Neutrophil (primary cell): ENCODE results near the gene CD70.
"Not testable (repeated sequence)": the region's sequence is repeated elsewhere in the genome, so short reads cannot be mapped to it uniquely, and the experiment has no call there.

Source experiments
- H3K27ac ChIP-seq: fragments of 200-600 bp; sonication (generic); 2 replicates; pipeline ENCODE4 v1.5.1; 2016; ENCODE audit warnings: mild to moderate bottlenecking, moderate library complexity
- H3K27me3 ChIP-seq: fragments of 200-600 bp; sonication (generic); 2 replicates; pipeline ENCODE4 v1.6.0; 2016; ENCODE audit warnings: mild to moderate bottlenecking
- H3K36me3 ChIP-seq: fragments of 200-600 bp; sonication (generic); 2 replicates; pipeline ENCODE4 v1.5.1; 2017
- H3K4me1 ChIP-seq, 2 experiments: fragments of 200-600 bp in 1 of 2; sonication (generic) in 1 of 2; 1 replicate in 1 of 2; 2 replicates in 1 of 2; pipeline versions ENCODE4 v1.5.1 to v1.6.1; 2013 to 2016; ENCODE audit warnings: low read depth in 1 of 2, low read length in 1 of 2, mild to moderate bottlenecking in 1 of 2, moderate library complexity in 1 of 2; ENCODE audit not compliant: control insufficient read depth in 1 of 2, insufficient read depth in 1 of 2
- H3K4me3 ChIP-seq, 2 experiments: fragments of 200-600 bp in 1 of 2; sonication (generic) in 1 of 2; 1 replicate in 1 of 2; 2 replicates in 1 of 2; pipeline ENCODE4 v1.5.1; 2013 to 2016; ENCODE audit warnings: low read depth in 1 of 2, low read length in 1 of 2, mild to moderate bottlenecking in 1 of 2, moderate library complexity in 1 of 2
- H3K9me3 ChIP-seq: fragments of 200-600 bp; sonication (generic); 2 replicates; pipeline ENCODE4 v1.5.1; 2016
- TF ChIP-seq, protein P1 (sequence below): fragments of 200-600 bp; sonication (generic); IDR thresholded peaks from 2 replicates; pipeline ENCODE4 v1.5.1; 2016; ENCODE audit warnings: antibody characterized with exemption

The CD70 gene

DNA sequence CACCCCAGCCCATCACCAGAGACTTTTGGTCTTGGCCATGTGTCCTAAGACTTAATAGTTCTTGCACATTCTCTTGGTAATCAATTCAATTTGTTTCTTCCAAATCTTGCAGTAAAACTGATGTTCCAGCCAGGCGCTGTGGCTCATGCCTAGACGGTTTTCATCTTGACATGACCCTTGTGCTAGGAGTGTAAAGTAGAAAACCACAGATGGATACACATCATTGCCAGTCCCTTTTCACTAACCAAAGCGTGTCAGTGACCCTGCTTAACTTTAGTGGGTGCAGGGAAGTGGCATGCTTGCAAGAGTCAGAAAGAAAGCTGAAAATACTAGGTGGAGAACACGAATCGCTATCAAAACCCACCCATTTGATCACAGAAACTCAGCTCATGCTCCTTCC, 18.0 kb upstream of the CD70 start:
- H3K9me3 ChIP-seq: no peaks in the 10 kb centered on the region
- peaks cover 41% of the 10 kb centered on the region for H3K27me3 ChIP-seq
- no peak overlapping the region for H3K4me3 ChIP-seq
- H3K36me3 ChIP-seq: no peaks in the 10 kb centered on the region
- no peak overlapping the region for H3K27ac ChIP-seq
- TF ChIP-seq, protein P1, sequence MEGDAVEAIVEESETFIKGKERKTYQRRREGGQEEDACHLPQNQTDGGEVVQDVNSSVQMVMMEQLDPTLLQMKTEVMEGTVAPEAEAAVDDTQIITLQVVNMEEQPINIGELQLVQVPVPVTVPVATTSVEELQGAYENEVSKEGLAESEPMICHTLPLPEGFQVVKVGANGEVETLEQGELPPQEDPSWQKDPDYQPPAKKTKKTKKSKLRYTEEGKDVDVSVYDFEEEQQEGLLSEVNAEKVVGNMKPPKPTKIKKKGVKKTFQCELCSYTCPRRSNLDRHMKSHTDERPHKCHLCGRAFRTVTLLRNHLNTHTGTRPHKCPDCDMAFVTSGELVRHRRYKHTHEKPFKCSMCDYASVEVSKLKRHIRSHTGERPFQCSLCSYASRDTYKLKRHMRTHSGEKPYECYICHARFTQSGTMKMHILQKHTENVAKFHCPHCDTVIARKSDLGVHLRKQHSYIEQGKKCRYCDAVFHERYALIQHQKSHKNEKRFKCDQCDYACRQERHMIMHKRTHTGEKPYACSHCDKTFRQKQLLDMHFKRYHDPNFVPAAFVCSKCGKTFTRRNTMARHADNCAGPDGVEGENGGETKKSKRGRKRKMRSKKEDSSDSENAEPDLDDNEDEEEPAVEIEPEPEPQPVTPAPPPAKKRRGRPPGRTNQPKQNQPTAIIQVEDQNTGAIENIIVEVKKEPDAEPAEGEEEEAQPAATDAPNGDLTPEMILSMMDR: no peak
- H3K4me1 ChIP-seq: no peaks in the 10 kb centered on the region

DNA sequence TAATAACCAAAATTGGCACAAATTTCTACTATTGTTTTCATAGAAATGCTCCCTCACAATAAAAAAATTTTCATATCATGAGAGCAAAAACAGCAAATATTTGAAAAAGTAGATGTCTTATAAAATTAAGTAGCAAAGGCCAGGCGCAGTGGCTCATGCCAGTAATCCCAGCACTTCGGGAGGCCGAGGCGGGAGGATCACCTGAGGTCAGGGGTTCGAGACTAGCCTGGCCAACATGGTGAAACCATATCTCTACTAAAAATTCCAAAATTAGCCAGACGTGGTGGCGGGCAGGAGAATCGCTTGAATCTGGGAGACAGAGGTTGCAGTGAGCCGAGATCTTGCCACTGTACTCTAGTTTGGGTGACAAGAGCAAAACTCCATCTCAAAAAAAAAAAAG, 17.2 kb upstream of the CD70 start:
- H3K36me3 ChIP-seq, H3K4me1 ChIP-seq, H3K9me3 ChIP-seq, H3K27ac ChIP-seq, H3K4me3 ChIP-seq: not testable (repeated sequence)
- H3K27me3 ChIP-seq: peaks cover 41% of the 10 kb centered on the region

DNA sequence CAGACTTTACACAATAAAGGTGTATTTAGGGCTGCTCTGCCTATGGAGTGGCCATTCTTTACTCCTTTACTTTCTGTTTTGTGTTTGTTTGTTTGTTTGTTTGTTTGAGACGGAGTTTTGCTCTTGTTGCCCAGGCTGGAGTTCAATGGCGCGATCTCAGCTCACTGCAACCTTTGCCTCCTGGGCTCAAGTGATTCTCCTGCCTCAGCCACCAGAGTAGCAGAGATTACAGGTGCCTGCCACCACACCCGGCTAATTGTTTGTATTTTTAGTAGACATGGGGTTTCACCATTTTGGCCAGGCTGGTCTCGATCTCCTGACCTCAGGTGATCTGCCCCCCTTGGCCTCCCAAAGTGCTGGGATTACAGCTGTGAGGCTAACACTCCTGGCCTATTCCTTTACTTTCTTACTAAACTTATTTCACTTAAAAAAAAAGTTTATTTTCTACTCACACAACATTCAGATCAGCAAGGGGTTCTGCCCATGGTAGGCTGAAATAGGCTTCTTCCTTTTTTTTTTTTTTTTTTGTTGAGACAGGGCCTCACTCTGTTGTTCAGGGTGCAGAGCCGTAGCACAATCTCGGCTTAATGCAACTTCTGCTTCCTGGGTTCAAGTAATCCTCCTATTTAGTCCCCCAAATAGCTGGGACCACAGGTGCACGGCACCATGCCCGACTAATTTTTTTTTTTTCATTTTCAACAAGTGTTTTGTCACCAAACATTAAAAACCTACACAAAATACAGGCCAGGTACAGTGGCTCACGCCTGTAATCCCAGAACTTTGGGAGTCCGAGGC, 15.5 kb upstream of the CD70 start:
- not testable (repeated sequence) for H3K4me1 ChIP-seq, H3K36me3 ChIP-seq, H3K4me3 ChIP-seq, H3K27ac ChIP-seq, H3K9me3 ChIP-seq
- peaks cover 39% of the 10 kb centered on the region for H3K27me3 ChIP-seq

DNA sequence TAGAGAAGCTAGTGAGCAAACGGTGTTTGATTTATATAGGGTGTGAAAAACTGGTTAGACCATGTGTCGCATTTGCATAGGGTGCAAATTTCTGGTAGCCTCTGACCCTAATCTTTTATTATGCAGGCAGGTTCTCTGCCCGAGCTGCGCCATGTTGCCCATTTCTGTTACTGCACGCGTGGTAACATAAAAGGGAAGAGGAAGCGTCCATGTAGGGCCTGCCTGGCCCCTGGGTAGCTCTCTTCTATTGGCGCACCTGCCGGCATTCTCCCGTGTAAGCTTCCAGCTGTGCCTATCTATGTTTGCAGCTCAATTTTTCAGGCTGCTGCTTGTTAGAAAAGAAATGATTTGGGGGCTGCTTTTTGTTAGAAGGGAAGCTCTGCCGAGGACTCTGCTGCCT, 14.0 kb upstream of the CD70 start:
- H3K4me3 ChIP-seq: no peak overlapping the region
- peaks cover 27% of the 10 kb centered on the region for H3K27me3 ChIP-seq
- H3K9me3 ChIP-seq: no peaks in the 10 kb centered on the region
- TF ChIP-seq, protein P1: no peak
- H3K4me1 ChIP-seq: no peaks in the 10 kb centered on the region
- no peaks in the 10 kb centered on the region for H3K36me3 ChIP-seq
- no peak overlapping the region for H3K27ac ChIP-seq

DNA sequence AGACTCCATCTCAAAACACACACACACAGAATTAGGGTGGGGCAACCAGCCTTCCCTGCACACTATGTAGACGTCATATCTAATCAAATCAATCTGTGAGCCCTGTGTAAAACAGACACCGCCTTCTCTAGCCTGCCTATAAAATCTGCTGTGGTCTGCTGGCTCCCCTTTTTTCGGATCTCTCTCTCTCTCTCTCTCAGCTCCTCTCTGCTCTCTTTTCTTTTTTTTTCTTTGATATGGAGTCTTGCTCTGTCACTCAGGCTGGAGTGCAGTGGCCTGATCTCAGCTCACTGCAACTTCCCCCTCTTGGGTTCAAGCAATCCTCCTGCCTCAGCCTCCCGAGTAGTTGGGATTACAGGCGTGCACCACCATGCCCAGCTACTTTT, 11.8 kb upstream of the CD70 start:
- H3K4me1 ChIP-seq: no peaks in the 10 kb centered on the region
- H3K4me3 ChIP-seq: no peak overlapping the region
- H3K36me3 ChIP-seq: no peaks in the 10 kb centered on the region
- H3K27ac ChIP-seq: no peak overlapping the region
- peaks cover 19% of the 10 kb centered on the region for H3K27me3 ChIP-seq
- no peaks in the 10 kb centered on the region for H3K9me3 ChIP-seq
- TF ChIP-seq, protein P1: no peak

DNA sequence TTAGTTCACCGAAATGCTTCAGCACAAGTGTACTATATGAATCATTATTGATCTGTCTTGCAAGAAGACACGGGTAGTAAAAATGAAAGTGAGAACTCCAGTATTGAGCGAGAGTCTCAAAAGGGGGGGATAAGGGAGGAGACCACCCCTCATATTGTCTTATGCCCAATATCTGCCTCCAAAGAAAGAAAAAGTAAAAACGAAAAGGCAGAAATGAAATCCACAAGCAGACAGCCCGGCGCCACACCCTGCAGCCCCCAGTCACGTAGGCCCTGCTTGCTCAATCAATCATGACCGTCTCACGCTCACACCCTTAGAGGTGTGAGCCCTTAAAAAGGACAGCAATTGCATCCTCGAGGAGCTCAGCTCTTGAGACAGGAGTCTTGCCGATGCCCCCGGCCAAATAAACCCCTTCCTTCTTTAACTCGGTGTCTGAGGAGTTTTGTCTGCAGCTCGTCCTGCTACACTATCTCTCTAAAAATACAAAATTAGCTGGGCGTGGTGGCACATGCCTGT, 10.6 kb upstream of the CD70 start:
- H3K27ac ChIP-seq, H3K4me1 ChIP-seq, H3K36me3 ChIP-seq, H3K9me3 ChIP-seq, H3K4me3 ChIP-seq: not testable (repeated sequence)
- H3K27me3 ChIP-seq: peaks cover 29% of the 10 kb centered on the region

DNA sequence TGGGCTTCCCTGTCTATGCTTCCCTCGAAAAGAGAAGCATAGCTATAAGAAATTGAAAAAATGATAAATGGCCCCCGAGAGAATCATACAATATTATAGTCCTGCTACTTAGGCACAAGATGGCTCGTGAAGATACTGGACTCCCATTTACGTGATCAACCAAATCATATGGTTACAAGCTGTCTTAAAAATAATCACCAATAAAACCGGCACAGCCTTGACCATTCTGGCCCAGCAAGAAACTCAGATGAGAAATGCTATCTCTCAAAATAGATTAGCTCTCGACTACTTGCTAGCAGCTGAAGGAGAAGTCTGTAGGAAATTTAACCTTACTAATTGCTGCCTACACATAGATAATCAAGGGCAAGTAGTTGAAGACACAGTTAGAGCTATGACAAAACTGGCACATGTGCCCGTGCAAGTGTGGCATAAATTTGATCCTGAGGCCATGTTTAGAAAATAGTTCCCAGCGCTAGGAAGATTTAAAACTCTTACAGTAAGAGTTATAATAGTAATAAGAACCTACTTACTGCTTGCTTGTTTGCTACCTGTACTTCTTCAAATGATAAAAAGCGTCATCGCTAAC, 10.1 kb upstream of the CD70 start:
- not testable (repeated sequence) for H3K4me3 ChIP-seq, H3K36me3 ChIP-seq, H3K4me1 ChIP-seq, H3K27ac ChIP-seq, H3K9me3 ChIP-seq
- H3K27me3 ChIP-seq: peaks cover 29% of the 10 kb centered on the region
